Fibroblast of the conjunctiva (primary cell): ENCODE results near the gene TRMT10B.
"Not testable (repeated sequence)": the region's sequence is repeated elsewhere in the genome, so short reads cannot be mapped to it uniquely, and the experiment has no call there.

Experiments
- DNase-seq: peaks from one replicate; pipeline ENCODE4 v3.0.0-alpha.2; 2010; ENCODE audit warnings: low read depth

Gene TRMT10B

GRCh38 chr9:37751704-37752103, 1.9 kb upstream of the TRMT10B start:
- not testable (repeated sequence) for DNase-seq

- not testable (repeated sequence) for DNase-seq
These were observed 1.5 kb upstream of the TRMT10B start for GRCh38 chr9:37752112-37752511.

DNA sequence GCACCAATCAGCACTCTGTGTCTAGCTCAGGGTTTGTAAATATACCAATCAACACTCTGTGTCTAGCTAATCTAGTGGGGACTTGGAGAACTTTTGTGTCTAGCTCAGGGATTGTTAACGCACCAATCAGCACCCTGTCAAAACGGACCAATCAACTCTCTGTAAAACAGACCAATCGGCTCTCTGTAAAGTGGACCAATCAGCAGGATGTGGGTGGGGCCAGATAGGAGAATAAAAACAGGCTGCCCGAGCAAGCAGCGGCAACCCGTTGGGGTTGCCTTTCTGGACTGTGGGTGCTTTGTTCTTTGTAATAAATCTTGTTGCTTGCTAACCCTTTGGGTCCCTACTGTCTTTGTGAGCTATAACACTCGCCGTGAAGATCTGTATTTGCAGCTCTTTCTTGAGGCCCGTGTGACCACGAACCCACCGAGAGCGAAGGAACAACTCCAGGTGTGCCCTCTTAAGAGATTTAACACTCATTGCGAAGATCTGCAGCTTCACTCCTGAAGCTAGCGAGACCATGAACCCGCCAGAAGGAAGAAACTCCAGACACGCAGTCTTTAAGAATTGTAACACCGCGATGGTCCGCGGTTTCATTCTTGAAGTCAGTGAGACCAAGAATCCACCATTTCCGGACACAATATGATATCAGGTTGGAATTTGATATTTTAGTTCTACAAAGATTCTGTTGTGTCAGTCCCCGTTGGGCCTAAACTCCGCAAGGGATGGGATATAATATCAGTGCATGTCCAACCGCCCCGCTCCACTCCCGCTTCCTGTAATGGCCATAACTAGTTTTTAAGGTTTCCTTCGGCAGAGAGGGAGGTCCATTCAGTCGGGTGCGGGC, 740 bp upstream of the TRMT10B start:
- no peak for DNase-seq

- DNase-seq, result no peak
These were observed 5.1 kb downstream of the TRMT10B start for GRCh38 chr9:37758747-37759146.

DNA sequence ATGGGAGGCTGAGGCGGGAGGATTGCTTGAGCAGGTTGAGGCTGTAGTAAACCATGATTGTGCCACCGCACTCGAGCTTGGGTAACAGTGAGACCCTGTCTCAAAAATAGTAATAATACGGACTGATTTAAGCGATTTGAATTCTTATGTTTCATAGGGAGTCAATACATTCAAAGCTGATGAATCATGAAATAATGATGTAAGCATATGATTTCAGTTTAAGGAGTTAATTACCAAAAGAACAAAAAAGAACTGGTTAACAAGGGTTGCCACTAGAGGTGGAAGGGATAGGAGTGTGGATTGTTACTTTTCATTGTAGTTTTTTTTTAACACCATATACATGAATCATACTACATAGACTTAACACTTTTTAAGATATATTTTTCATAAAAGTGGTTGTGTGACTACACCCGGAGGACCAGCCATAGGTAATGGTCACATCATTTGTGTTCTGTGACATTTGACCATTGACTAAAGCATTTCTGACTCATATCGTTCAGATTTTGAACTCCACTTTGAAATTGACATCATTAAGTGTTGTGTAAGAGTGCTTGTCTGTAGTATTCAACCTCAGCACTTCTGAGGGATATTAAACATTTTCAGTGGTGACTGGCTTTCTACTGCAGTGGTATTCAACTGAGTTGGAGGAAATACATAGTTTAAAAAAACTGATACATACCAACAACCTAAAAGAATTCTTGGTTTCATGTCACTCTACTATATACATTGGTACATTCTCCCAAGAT, 7.0 kb downstream of the TRMT10B start:
- no peak for DNase-seq

- DNase-seq, result no peak
These were observed 7.9 kb downstream of the TRMT10B start for GRCh38 chr9:37761511-37761910.

GRCh38 chr9:37765263-37765662, 11.7 kb downstream of the TRMT10B start:
- DNase-seq, result not testable (repeated sequence)

- no peak for DNase-seq
These were observed 15.7 kb downstream of the TRMT10B start for GRCh38 chr9:37769306-37769705.

- no peak for DNase-seq
These were observed 16.4 kb downstream of the TRMT10B start for GRCh38 chr9:37769995-37770394.

DNA sequence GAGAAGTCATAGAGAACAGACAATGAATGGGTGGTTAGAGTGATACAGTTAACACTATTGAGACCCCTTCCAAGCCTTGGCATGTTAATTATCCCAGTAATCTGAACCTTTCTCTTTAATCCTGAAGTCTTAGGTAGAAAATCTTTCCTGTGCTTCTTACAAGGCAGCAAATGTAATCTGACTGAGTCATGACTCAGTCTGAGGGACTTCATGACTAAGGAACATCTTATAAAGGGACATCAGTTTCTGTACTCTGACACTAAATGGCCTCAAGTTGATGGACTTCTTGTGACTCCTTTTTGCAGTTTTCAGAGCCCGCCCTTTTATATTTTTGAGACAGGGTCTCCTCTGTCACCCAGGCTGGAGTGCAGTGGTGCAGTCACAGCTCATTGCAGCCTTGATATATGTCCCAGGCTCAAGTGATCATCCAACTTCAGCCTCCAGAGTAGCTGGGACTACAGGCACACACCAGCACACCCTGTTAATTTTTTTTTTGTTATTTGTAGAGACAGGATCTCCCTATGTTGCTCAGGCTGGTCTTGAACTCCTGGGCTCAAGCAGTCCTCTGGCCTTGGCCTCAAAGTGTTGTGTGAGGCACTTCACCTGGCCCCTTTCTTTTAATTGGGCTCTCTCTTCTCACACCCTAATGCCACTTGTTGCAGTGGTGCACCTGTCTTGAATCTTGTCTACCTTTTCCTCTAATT, 21.8 kb downstream of the TRMT10B start:
- no peak for DNase-seq

DNA sequence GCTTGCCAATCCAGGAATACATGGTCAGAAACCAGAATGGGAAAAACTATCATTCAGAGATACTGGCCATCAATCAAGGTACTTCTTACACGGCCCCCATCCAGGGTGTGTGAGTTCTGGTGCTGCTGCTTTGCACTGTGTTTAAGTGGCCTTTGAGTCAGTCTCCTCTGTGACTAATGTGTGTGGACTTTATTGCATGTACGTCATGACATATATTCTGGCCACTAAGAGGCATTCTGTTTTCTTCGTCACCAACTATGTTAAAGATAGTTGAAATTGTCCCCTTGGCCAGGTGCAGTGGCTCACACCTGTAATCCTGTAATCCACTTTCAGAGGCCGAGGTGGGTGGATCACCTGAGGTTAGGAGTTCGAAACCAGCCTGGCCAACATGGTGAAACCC, 22.7 kb downstream of the TRMT10B start:
- DNase-seq, result no peak

DNA sequence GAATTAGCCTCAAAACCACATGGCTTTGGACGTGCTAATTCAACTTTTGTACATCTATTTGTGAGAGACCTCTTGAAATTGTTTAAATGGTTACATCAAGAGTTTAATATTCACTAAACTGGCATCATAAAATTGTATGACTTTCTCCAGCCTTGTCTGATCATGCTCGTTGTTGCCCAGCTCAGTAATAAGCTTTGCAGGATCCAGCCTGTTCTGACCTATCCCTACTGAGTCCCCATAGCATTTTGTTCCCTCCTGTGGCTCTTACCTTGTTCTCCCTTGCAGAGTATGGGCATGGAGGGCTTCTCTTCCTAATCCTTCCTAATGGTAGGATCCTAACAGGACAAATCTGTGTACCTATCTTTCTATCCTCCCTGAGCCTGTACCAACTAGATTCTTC, 24.9 kb downstream of the TRMT10B start:
- DNase-seq, result no peak

DNA sequence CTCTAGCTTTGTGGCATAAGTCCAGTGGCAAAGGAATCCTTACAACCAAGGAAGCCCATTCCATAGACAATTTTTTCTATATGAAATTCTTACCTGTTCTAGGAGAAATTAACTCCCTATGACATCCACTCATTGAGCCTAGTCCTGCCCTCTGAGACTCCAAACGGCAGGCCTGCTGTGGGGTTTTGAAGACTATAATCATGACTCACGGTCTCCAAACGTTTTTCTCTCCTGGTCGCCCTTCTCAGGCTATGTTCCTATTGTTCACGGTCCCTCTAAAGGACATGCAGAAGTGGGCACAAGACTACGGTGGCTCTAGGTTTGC, 30.6 kb downstream of the TRMT10B start:
- no peak for DNase-seq

- peak; percentile 71 for DNase-seq
These were observed 31.2 kb downstream of the TRMT10B start, which contains the start of gene EXOSC3 for GRCh38 chr9:37784616-37785483. Gene EXOSC3 (minus strand): TSS chr9:37785064. CDS start chr9:37785044, 20 bp downstream.

- DNase-seq, result no peak
These were observed 33.5 kb downstream of the TRMT10B start for GRCh38 chr9:37787059-37787458.

- no peak for DNase-seq
These were observed 34.7 kb downstream of the TRMT10B start for GRCh38 chr9:37788332-37788731.

DNA sequence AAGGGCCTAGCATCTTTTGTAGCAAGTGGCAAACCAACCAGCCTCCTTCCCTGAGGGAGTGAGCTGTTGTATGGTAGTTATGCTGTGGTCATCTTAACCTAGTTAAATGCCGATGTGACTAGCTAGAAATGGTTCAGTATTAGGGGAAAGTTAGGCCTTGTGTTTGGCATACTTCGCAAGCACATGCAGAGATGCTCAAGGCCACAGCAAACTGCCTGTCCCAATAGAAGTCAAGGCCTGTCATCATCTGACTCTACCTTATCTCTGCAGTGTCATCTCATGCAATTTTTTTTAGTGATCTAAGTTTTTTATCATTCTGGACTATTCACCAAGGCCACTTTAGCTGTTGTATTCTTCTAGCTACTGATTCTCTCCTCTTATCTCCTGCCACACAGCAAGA, 36.5 kb downstream of the TRMT10B start:
- DNase-seq, result no peak

DNA sequence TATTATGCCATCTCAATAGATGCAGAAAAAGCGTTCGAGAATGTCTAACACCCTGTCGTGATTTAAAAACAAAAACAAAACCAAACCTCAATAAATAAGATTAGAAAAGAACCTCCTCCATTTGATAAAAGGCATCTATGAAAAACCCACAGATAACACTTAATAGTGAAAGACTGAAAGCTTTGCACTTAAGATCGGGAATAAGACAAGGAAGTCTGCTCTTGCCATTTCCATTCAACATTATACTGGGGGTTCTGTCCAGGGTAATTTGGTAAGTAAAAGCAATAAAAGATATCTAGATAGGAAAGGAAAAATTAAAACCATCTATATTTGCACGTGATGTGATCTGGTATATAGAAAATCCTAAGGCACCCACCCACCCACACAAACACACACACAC, 38.5 kb downstream of the TRMT10B start:
- DNase-seq, result no peak

GRCh38 chr9:37796232-37796631, 42.6 kb downstream of the TRMT10B start:
- DNase-seq, result no peak

GRCh38 chr9:37798677-37799076, 45.1 kb downstream of the TRMT10B start:
- no peak for DNase-seq

DNA sequence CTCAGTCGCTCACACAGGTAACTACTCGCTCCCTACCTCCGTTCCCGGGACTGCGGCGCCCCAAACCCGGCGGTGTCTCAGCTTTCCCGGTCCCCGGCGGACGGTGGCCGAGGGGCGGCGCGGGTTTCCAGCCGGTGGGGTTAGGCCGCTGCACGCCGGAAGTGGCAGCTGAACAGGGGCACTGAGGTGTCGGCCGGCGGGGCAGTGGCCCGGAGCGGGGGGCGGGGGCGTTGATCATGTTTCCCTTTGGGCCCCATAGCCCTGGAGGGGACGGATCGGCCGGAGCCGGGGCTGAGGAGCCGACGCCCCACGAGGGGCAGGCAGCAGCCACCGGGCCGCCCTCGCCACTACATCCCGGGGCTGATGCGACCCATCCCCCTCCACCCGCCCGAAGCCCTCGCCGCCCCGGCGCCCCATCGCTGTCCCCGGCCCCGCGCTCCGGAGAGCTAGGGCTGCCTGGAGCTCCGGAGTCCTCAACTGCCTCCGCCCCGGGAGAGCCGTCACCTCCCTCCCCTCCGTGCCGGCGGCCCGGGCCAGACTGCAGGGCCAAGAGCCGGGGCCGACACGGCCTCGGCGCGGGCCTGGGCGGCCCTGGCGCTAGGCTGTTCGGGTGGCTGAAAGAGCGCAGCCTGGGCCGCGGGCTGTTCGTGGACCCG, 47.2 kb downstream of the TRMT10B start, which contains the start of gene DCAF10:
Gene DCAF10, plus strand, starts transcription at position 167 of the 656 bp plus-strand sequence. Its CDS starts 70 bp downstream, at position 237.
- DNase-seq, result peak; percentile 53
